ENCODE data around the gene IGSF9. TPM values are rescaled to one million over a fixed set of nuclear protein-coding genes. Genes with fewer than 3 reads are reported as not detected.

The IGSF9 gene
- total RNA-seq, 1 experiment from 2014 or later = 0.16 TPM

DNA sequence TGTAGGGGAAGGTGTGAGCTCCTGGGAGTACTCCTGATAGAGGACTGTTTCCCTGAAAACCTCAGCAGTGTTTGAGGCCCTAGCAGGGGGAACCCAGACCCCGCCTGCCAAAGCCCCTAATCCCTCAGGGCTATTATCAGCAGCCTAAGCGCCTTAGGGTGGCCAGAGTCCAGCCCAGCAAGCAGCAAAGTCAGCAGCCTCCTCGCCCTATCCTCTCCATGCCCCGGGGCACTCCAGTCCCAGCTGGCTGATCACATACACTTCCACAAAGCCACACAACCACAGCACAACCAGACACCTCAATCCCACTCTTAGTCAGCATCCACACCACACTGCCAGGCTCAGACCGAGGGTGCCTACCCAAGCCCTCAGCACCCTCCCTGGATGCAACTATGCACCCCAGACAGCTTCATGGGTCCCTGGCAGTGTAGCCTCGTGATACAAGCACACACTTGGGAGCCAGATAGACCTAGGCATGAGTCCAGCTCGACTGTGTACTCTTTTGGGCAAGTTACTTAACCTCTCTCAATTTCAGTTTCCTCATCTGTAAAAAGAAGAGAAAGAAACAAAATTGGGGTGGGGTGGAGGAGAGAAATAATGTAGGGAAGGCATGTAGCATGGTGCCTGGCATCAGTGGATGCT lies 7.1 kb downstream of the IGSF9 start:
- Histone ChIP-seq H3K4me1 (replicated peaks) (no peaks in the 10 kb centered on the region), H3K27ac (no peak overlapping the region), H3K36me3 (no peaks in the 10 kb centered on the region), H3K9me3 (replicated peaks) (no peaks in the 10 kb centered on the region), H3K4me3 (no peak overlapping the region), H3K27me3 (replicated peaks) (peaks cover 32% of the 10 kb centered on the region)
- DNase-seq (ENCODE audit: low read depth in 1 of 2, low spot score in 2 of 2) = no peak

DNA sequence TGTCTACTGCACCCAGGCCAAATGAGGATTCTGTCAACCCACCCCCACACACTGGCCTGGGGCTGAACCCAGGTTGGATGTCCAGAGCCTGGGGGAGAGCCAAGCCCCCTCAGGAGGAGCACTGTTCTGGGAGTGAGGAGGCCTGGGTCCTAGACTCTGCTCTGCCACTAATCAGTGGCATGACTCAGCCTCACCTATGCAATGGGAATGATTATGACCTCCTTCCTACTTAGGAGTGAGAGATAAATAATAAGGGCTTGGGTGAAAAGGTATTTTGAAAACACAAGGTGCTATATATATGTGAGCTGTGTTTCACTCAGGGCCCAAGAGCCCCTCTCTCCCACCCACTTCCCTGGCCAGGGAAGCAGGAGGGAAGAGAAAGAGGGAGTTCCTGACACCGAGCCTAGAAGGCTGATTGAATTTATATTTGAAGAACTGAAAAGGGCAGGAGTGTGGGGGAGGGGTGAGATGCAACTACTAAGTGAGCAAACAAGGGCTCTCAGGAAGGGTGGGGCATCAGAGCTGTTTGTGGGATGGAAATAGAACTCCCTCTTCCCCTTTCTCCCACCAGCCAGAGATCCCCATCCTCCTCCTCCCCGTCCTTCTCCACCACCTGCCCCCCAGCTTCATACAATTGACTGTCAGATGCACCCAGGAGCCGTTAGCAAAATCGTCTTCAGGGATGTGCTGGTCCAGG lies 8.2 kb downstream of the IGSF9 start:
- Histone ChIP-seq H3K9me3 (replicated peaks) (no peaks in the 10 kb centered on the region), H3K27me3 (replicated peaks) (peaks cover 31% of the 10 kb centered on the region), H3K27ac (no peak overlapping the region), H3K4me3 (no peak overlapping the region), H3K4me1 (replicated peaks) (no peaks in the 10 kb centered on the region), H3K36me3 (no peaks in the 10 kb centered on the region)
- DNase-seq (ENCODE audit: low read depth in 1 of 2, low spot score in 2 of 2) = no peak

DNA sequence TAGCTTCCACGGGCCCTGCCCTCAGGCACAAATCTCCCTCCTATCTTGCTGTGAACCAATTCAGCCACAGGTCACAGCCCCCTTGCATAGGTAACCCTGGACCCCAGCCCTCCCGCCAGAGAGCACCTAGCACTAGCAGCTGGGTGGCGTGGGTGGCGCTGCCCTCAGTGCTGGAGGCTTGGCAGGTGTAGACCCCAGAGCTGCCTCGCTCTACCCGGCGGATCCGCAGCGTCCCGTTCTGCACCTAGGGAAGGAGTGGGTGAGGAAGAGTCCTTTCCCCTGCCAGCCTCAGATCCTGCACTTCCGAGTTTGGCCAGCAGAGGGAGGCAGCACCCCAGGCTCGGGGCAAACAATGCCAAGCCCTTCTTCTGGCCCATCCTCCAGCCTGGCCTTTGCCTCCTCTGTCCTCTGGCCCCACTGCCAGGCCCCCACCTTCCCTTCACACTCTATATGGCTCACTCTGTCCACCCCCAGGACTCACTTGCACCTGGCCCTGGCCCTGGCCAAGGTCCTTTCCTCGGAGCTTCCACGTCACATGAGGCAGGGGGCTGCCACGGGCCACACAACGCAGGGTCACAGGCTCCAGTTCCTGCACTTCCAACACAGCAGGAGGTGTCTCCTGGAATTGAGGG lies 9.0 kb downstream of the IGSF9 start:
- Histone ChIP-seq H3K4me1 (replicated peaks) (no peaks in the 10 kb centered on the region), H3K27me3 (replicated peaks) (peaks cover 23% of the 10 kb centered on the region; the same call in 1 of the 2 replicates), H3K9me3 (replicated peaks) (no peaks in the 10 kb centered on the region), H3K36me3 (no peaks in the 10 kb centered on the region), H3K4me3 (no peak overlapping the region), H3K27ac (no peak overlapping the region)
- DNase-seq (ENCODE audit: low read depth in 1 of 2, low spot score in 2 of 2) = peak; percentile 64 to 66

DNA sequence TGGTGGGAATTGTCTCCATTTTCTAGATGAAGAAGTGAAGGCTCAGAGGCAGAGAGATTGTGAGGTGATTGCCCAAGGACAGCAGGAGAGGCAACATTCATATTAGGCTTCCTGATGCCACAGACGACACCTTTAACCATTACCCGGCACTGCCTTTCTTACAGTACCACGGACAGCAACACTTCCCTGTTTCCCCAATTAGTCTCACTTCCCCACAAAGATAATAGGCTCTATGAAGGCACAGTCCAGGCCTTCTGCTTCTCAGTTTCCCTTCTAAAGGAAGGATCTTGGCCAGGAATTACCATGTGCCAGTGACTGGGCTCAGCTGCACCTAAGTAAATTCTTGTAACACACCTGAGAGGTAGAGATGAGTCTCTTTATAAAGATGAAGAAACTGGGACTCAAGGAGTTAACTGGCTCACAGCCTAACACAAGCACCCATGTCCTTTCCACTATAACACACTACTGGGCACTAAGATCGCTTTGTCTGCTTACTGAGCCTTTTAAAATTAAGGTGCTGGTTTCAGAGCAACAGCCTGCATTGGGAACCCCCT lies 9.6 kb downstream of the IGSF9 start:
- Histone ChIP-seq H3K4me3 (no peak overlapping the region), H3K4me1 (replicated peaks) (no peaks in the 10 kb centered on the region), H3K27ac (no peak overlapping the region), H3K9me3 (replicated peaks) (no peaks in the 10 kb centered on the region), H3K27me3 (replicated peaks) (0 out of 2 replicates have a peak, but pooled peaks cover 19% of the 10 kb centered on the region), H3K36me3 (no peaks in the 10 kb centered on the region)
- no peak for DNase-seq (ENCODE audit: low read depth in 1 of 2, low spot score in 2 of 2)

DNA sequence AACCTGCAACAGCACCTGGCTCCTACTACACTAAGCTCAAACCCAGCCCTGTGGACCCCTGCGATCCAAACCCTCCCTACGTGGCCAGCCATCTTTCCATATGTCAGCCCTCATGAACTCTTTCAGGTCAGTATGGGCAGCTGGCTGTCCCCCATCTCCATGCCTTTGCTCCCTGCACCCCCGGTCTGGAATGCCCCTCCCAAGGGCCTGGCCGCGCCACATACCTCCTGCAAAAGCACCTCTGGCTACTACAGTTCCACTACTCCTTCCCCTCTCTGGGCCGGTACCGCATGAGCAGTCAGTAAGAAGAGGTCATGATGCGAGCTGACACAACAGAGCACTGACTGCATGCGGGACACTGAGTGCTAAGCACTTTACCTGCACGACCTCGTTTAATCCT lies 10.1 kb downstream of the IGSF9 start:
- DNase-seq (ENCODE audit: low read depth in 1 of 2, low spot score in 2 of 2) = no peak
- H3K4me3 ChIP-seq = no peak overlapping the region

DNA sequence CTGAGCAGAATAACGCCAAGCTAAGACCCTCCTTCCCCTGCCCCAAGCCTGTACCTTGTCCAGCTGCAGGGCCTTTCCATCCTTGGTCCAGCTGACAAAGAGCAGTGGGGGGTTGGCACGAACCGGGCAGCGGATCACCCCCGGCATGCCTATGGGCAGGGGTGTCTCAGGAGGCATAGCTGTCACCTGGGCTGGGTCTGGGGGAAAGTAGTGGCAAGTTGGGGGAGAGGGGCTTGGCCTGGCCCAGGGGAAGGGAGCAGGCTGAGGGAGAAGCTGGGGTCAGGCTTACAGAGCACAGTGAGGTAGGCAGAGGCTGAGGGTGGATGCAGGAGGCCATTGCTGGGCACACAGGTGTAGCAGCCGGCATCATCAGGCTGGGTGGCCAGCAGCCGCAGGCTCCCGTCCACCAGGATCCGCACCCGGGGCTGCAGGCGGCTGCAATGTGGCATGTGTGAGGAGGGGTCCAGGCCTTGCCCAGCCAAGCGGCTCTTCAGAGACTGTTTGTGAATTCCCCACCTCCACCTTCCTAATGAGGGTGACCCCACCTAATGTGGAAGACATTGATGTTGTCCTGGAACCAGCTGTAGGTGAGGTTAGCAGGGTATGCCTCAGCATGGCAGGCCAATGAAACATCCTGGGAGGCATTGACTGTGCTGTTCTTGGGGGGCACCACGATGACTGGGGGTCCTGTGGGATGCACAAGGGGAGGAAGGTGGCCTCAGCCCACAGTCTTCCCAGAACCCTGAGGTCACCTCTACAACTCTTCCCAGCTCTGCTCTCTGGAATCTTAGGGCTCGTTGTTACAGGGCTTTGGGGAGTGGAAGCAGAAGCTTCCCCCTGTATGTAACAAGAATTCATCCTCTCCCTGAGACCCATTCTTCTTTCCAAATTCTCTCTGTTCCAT lies 11.0 kb downstream of the IGSF9 start:
- no peaks in the 10 kb centered on the region for H3K4me1 ChIP-seq (replicated peaks)
- H3K27ac ChIP-seq = no peak overlapping the region
- no peak for DNase-seq (ENCODE audit: low read depth in 1 of 2, low spot score in 2 of 2)
- H3K27me3 ChIP-seq (replicated peaks) = 0 out of 2 replicates have a peak, but pooled peaks cover 11% of the 10 kb centered on the region
- H3K9me3 ChIP-seq (replicated peaks) = no peaks in the 10 kb centered on the region
- no peaks in the 10 kb centered on the region for H3K36me3 ChIP-seq
- no peak overlapping the region for H3K4me3 ChIP-seq

More for the DNA sequence above, 10.1 kb downstream of the IGSF9 start:
- Histone ChIP-seq H3K4me1 (replicated peaks) (no peaks in the 10 kb centered on the region), H3K27ac (no peak overlapping the region), H3K36me3 (no peaks in the 10 kb centered on the region), H3K27me3 (replicated peaks) (0 out of 2 replicates have a peak, but pooled peaks cover 19% of the 10 kb centered on the region), H3K9me3 (replicated peaks) (no peaks in the 10 kb centered on the region)

DNA sequence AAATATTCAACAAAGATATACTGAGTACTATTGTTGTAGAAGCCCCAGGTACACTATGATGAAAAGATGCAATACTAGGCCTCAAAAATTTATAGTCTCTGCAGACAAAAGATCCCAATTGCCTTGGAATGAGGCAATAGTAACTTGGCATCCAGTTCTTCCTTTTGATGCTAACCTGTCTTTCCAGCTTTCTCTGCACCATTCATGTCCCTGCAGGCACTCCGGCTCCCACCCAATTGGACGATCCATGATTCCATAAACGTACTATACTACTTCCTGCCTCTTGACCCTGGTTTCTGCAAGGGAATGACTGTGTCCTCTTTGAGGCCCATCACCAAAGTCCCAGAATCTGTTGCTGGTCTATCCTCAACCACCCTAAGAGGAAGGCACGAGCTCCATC lies 12.1 kb downstream of the IGSF9 start:
- Histone ChIP-seq H3K9me3 (replicated peaks) (no peaks in the 10 kb centered on the region), H3K27ac (no peak overlapping the region), H3K27me3 (replicated peaks) (0 out of 2 replicates have a peak, but pooled peaks cover 5% of the 10 kb centered on the region), H3K36me3 (no peaks in the 10 kb centered on the region), H3K4me3 (no peak overlapping the region), H3K4me1 (replicated peaks) (no peaks in the 10 kb centered on the region)
- DNase-seq (ENCODE audit: low read depth in 1 of 2, low spot score in 2 of 2) = no peak

DNA sequence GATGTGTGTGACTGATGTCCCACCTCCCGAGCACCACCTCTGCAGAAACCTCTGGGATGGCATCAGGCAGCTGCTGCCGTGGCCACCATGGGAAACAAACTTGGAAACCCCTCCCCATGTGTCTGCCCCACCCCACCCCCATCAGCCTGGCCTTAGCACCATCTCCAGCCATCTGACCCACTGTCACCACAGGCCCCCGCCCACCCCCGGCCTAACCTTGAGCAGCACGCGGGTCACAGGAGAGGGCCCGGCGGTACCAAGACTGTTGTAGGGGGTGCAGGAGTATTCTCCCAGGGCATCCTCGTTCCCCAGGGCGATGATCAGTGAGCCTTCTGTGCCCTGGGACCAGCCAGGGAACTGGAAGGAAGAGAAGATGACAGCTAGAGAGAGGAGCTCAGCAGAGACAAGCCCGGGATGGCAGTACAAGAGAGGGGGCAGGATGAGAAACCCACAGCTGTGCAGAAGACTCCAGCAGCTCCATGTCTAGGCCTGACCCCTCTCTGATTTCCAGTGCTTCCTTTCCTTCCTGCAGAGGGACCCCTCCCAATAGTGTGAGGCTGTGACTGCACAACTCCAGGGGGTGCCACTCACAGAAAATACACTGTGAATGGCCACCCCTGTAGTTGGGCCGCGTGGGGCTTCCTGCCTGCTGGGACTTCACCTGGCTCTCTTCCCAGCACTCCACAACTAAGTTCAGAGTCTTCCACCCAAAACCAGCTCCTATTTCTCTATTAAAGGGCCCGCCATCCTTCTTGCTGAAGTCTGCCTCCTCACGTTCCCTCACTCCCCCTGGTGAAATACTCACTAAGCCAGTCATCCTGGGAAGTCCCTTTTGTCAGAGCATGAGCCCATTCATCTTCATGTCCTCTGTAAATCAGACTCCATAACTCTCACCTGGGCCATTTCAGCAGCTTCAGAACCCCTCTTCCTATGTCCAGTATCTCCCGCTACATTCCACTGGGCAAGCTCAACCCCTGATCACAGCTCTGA lies 12.8 kb downstream of the IGSF9 start:
- no peaks in the 10 kb centered on the region for H3K4me1 ChIP-seq (replicated peaks)
- H3K4me3 ChIP-seq = no peak overlapping the region
- 0 out of 2 replicates have a peak, but pooled peaks cover 5% of the 10 kb centered on the region for H3K27me3 ChIP-seq (replicated peaks)
- H3K27ac ChIP-seq = no peak overlapping the region
- no peaks in the 10 kb centered on the region for H3K9me3 ChIP-seq (replicated peaks)
- no peaks in the 10 kb centered on the region for H3K36me3 ChIP-seq
- no peak for DNase-seq (ENCODE audit: low read depth in 1 of 2, low spot score in 2 of 2)

DNA sequence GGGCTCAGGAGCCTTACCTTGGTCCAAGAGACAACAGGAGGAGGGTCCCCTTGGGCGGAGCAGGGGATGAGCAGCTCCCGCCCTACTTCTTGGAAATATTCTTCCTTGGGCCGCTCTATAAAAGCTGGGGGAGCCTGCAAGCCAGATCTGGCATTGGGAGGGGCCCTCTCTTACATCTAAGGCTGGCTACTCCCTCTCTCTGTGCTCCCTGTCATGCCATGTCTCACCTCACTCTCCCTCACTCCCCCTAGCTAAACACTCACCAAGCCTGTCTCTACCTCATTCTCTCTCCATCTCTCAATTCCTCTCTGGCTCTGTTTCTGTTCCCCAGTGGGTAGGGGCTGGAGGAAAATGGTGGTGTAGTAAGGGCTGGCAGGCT lies 13.6 kb downstream of the IGSF9 start:
- no peak overlapping the region for H3K4me3 ChIP-seq
- H3K36me3 ChIP-seq = no peaks in the 10 kb centered on the region

DNA sequence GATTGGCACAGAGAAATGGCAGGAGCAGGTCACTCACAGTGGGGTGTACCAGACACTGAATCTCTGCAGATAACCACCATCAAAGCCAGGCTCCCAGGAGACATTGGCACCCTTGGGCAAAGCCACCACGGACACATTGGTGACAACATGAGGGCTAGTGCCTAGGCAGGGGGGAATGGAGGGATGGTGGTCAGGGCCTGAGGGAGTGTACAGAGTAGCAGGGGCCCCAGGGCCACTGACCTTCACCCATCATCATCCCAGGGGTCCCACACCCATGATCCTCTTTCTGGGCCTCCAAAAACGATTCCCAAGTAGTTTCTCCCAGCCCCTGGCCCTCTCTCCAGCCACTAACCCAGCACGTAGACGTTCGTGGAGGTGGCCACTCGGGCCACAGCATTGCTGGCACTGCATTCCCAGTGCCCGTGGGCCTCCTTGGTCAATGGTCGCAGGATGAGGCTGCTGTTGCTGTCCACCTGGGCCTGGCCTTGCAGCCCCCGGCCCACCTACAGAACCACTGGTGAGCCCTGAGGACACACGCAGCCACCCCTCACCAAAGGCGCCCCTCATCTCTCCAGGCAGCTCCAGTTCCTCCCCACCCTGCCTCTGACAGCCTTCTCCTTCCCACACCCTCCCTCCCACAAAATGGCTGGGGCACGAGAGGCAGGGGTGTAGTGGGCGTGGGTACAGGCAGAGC lies 14.2 kb downstream of the IGSF9 start:
- Histone ChIP-seq H3K4me3 (no peak overlapping the region), H3K9me3 (replicated peaks) (no peaks in the 10 kb centered on the region), H3K27me3 (replicated peaks) (0 out of 2 replicates have a peak, but pooled peaks cover 5% of the 10 kb centered on the region), H3K27ac (no peak overlapping the region), H3K4me1 (replicated peaks) (peaks cover 1% of the 10 kb centered on the region; the same call in 1 of the 2 replicates), H3K36me3 (no peaks in the 10 kb centered on the region)
- no peak for DNase-seq (ENCODE audit: low read depth in 1 of 2, low spot score in 2 of 2)

More for the DNA sequence above, 13.6 kb downstream of the IGSF9 start:
- Histone ChIP-seq H3K27me3 (replicated peaks) (0 out of 2 replicates have a peak, but pooled peaks cover 5% of the 10 kb centered on the region), H3K27ac (no peak overlapping the region), H3K9me3 (replicated peaks) (no peaks in the 10 kb centered on the region), H3K4me1 (replicated peaks) (no peaks in the 10 kb centered on the region)
- DNase-seq (ENCODE audit: low read depth in 1 of 2, low spot score in 2 of 2) = no peak

DNA sequence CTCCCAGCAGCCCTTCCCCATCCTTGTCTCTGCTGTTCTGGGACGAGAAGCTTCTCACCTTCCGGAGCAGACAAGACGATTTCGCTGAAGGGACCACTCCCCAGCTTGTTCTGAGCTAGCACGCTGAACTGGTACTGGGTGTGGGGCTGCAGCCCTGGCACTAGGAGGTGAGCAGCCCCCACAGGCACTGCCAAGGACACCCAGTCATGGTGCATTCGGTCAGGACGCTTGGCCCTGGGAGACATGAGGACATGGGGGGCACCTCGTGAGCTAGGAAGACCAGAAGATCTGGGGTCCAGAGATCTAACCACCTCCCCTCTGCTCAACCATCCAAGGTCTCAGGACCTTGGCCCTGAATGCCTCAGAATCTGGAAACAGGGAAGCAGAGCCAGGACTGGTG lies 14.8 kb downstream of the IGSF9 start:
- no peak overlapping the region for H3K4me3 ChIP-seq
- no peaks in the 10 kb centered on the region for H3K27me3 ChIP-seq (replicated peaks)
- DNase-seq (ENCODE audit: low read depth in 1 of 2, low spot score in 2 of 2) = no peak
- peaks cover 7% of the 10 kb centered on the region for H3K4me1 ChIP-seq (replicated peaks)
- no peaks in the 10 kb centered on the region for H3K36me3 ChIP-seq
- H3K9me3 ChIP-seq (replicated peaks) = no peaks in the 10 kb centered on the region
- no peak overlapping the region for H3K27ac ChIP-seq

DNA sequence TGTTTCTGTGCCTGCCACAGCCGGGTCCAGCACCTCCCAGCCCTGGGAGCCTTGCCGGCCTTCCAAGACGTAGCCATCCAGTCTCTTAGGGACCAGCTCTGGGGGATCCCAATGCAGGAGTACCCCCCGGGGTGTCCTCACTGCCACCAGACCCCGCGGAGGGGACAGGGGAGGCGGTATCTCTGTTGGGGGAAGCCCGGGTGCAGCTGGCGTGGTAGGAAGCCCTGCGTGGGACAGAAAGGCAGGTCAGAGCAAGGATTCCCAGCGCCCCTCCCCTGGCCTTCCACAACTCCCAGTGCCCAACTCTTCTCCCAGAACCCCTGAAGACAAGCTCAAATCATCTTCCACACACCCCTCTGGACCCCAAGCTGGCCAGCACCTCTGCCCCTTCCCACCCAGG lies 15.2 kb downstream of the IGSF9 start:
- DNase-seq (ENCODE audit: low read depth in 1 of 2, low spot score in 2 of 2) = no peak
- no peaks in the 10 kb centered on the region for H3K27me3 ChIP-seq (replicated peaks)

More for the DNA sequence above, 15.2 kb downstream of the IGSF9 start:
- H3K36me3 ChIP-seq = peaks cover under 1% of the 10 kb centered on the region
- H3K27ac ChIP-seq = no peak overlapping the region
- no peaks in the 10 kb centered on the region for H3K9me3 ChIP-seq (replicated peaks)
- no peak overlapping the region for H3K4me3 ChIP-seq
- peaks cover 8% of the 10 kb centered on the region for H3K4me1 ChIP-seq (replicated peaks)

Data from SJSA1 (cell line).